Right lobe of liver (tissue), 6 donors: ENCODE results near the gene KCNQ1. TPM values are rescaled to one million over a fixed set of nuclear protein-coding genes. Genes with fewer than 3 reads are reported as not detected.

Experiments used
- ATAC-seq, 4 donors: fragments of 200-7000 bp; cut with Tn5 transposase; one replicate each; pipeline ENCODE4 v1.9.1; 2020; ENCODE audit warnings: mild to moderate bottlenecking in 4 of 4, moderate library complexity in 4 of 4
- DNase-seq, 3 donors: peaks; one replicate each; pipeline ENCODE4 v3.0.0-alpha.2; 2020
- H3K27ac ChIP-seq, 3 donors: fragments of 200-600 bp; one replicate each; pipeline ENCODE4 v1.8.0; 2022
- H3K27me3 ChIP-seq, 2 donors: fragments of 200-600 bp; one replicate each; pipeline ENCODE4 v1.8.0; 2022
- H3K36me3 ChIP-seq, 4 donors: fragments of 200-600 bp; sonication (generic) in 1 of 4; one replicate each; pipeline versions ENCODE4 v1.5.1 to v1.8.0; 2017 to 2022; ENCODE audit warnings: control low read depth in 1 of 4
- H3K4me1 ChIP-seq, 4 donors: fragments of 200-600 bp; sonication (generic) in 1 of 4; one replicate each; pipeline versions ENCODE4 v1.5.1 to v1.8.0; 2017 to 2022; ENCODE audit warnings: control low read depth in 1 of 4
- H3K4me3 ChIP-seq, 3 donors: fragments of 200-600 bp; one replicate each; pipeline ENCODE4 v1.8.0; 2022
- H3K9me3 ChIP-seq, 4 donors: fragments of 200-600 bp; sonication (generic) in 1 of 4; one replicate each; pipeline versions ENCODE4 v1.5.1 to v1.8.0; 2017 to 2022; ENCODE audit warnings: control low read depth in 1 of 4
- POLR2A ChIP-seq: fragments of 450-650 bp; IDR thresholded peaks from one replicate; pipeline ENCODE4 v1.6.1; 2017; ENCODE audit warnings: antibody characterized with exemption, mild to moderate bottlenecking
- WGBS: methylation state at CpG from one replicate; pipeline ENCODE4 v1.1.6; 2018; ENCODE audit warnings: low coverage, low lambda C conversion rate; ENCODE audit not compliant: insufficient coverage; ENCODE audit errors: missing lambda C conversion rate; 5-methylcytosine and 5-hydroxymethylcytosine counted together
- intact Hi-C, 2 donors: fragments of 100-400 bp; cut with DNase I; formaldehyde crosslinking; loops; one replicate each; pipeline versions ENCODE4 v1.11.2 to v1.14.1; 2022
- total RNA-seq, 6 experiments: library from RNA; depleted of rRNA in 2 of 6; stranded (reverse); fragments of >200 nt in 2 of 6; fragmentation: NEBNext Ultra II Directional in 3 of 6; extraction: Animal tissue kit (Norgen Biotek cat#: 25700) in 3 of 6; gene quantifications; one replicate each; pipeline versions ENCODE4 v1.1.0 to v1.2.4, GENCODE V29; 2016 to 2023
- TF ChIP-seq, protein P1 (sequence below), 4 donors: fragments of 200-600 bp in 3 of 4; fragments of 450-650 bp in 1 of 4; IDR thresholded peaks; one replicate each; pipeline versions ENCODE4 v1.5.1 to v1.8.0; 2016 to 2022; ENCODE audit warnings: antibody characterized with exemption in 4 of 4, mild to moderate bottlenecking in 2 of 4
- donor health status: DM: no; HTN: yes; CAD: no.
- donor health status: DM: no; HTN: no; CAD: no.
- donor health status: DM: no; HTN: no; CAD: no.
- donor health status: DM: no; HTN: yes; CAD: no.
- donor health status: DM: no; HTN: yes; CAD: no.

Gene KCNQ1
- total RNA-seq, 6 experiments from 2014 or later: 0.61 to 2.4 (median 1.8) TPM

DNA sequence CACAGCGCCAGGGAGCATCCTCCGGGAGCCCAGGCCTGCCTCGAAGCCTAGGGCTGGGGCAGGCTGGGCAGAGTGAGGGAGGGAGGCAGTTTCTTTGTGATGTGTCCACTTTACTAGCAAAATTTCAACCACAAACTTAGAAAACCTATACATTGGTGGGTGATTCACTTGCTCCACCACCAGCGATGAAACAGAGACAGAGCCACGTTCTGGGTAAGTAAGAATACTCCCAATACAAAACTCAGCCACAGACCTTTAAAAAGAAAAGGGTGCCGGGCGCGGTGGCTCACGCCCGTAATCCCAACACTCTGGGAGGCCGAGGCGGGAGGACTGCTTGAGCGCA, 418.4 kb downstream of the KCNQ1 start:
- Histone ChIP-seq H3K27ac (no peak overlapping the region), H3K4me3 (no peak overlapping the region), H3K4me1 (no peaks in the 10 kb centered on the region), H3K27me3 (peaks cover 0 to 6% of the 10 kb centered on the region in 2 donors), H3K36me3 (no peaks in the 10 kb centered on the region), H3K9me3 (no peaks in the 10 kb centered on the region)
- DNase-seq: no peak
- TF ChIP-seq, protein P1, sequence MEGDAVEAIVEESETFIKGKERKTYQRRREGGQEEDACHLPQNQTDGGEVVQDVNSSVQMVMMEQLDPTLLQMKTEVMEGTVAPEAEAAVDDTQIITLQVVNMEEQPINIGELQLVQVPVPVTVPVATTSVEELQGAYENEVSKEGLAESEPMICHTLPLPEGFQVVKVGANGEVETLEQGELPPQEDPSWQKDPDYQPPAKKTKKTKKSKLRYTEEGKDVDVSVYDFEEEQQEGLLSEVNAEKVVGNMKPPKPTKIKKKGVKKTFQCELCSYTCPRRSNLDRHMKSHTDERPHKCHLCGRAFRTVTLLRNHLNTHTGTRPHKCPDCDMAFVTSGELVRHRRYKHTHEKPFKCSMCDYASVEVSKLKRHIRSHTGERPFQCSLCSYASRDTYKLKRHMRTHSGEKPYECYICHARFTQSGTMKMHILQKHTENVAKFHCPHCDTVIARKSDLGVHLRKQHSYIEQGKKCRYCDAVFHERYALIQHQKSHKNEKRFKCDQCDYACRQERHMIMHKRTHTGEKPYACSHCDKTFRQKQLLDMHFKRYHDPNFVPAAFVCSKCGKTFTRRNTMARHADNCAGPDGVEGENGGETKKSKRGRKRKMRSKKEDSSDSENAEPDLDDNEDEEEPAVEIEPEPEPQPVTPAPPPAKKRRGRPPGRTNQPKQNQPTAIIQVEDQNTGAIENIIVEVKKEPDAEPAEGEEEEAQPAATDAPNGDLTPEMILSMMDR (IDR thresholded peaks at IDR 0.05): no peak
- no peak for TF ChIP-seq POLR2A
- WGBS: no CpG with 5 or more reads among the region's 13 CpGs
- ATAC-seq: no peak
- intact Hi-C loops: no loop called here

DNA sequence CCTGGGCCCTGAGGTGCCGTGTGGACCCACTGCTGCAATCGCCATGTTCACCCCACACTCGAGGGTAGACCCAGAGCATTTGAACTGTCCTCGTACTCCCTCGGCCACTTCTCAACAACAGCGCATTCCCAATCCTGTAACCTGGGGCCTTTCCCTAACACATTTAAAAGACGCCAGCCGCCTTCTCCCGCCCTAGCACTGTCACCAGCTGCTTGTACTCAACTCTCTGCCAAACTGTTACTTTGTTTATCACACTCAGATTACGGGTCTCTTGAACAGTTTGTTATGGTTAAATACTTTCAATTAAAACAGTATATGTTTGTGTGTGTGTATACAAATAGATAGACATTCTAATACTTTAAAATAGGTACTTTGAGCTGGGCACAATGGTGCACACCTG, 420.1 kb downstream of the KCNQ1 start:
- 73% methylated on average over 9 of the region's 10 CpGs for WGBS
- no peak overlapping the region for H3K27ac ChIP-seq
- DNase-seq (no peak), ATAC-seq (no peak)
- TF ChIP-seq, protein P1 (IDR thresholded peaks at IDR 0.05): no peak
- TF ChIP-seq POLR2A: no peak
- no peaks in the 10 kb centered on the region for H3K9me3 ChIP-seq
- H3K36me3 ChIP-seq: no peaks in the 10 kb centered on the region
- no peak overlapping the region for H3K4me3 ChIP-seq
- intact Hi-C loops: no loop called here
- no peaks in the 10 kb centered on the region for H3K4me1 ChIP-seq
- peaks cover 0 to 11% of the 10 kb centered on the region in 2 donors for H3K27me3 ChIP-seq

DNA sequence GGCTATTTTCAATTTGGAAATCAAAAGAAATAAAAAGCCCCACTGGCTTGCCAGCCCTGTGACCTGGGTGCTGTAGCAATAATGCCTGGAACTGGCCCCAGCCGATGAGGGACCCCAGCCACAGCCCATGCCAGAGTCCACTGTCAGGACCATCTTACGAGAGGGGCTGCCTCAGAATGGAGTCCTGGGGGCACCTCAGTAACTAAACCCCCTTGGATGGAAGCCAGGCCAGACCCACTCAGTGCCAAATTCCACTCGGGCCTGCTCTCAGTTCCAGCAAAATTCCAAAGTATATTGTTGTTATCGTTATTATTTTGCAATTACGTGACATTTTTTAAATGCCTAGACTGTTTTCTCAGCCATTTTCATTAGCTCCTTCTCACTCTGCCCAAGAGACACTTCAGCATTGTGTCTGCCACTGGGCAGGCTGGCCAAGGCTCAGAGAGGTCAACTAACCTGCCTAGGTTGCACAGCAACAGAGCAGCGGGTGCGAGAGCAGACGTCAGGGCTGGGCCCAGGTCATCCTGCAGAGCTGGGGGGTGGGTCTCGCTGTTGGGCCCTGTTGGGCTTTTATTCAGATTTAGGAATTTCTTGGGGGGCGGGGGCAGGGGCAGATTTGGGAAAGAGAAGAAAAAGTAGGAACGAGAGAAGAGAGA, 421.2 kb downstream of the KCNQ1 start:
- DNase-seq (no peak), ATAC-seq (no peak)
- intact Hi-C loops: no loop called here
- H3K27me3 ChIP-seq: peaks cover 0 to 11% of the 10 kb centered on the region in 2 donors
- no peak for TF ChIP-seq POLR2A
- TF ChIP-seq, protein P1 (IDR thresholded peaks at IDR 0.05): no peak
- H3K9me3 ChIP-seq: no peaks in the 10 kb centered on the region
- H3K4me1 ChIP-seq: no peaks in the 10 kb centered on the region
- no peak overlapping the region for H3K27ac ChIP-seq
- WGBS: 64% methylated on average over 7 of the region's 11 CpGs
- H3K36me3 ChIP-seq: no peaks in the 10 kb centered on the region
- no peak overlapping the region for H3K4me3 ChIP-seq

DNA sequence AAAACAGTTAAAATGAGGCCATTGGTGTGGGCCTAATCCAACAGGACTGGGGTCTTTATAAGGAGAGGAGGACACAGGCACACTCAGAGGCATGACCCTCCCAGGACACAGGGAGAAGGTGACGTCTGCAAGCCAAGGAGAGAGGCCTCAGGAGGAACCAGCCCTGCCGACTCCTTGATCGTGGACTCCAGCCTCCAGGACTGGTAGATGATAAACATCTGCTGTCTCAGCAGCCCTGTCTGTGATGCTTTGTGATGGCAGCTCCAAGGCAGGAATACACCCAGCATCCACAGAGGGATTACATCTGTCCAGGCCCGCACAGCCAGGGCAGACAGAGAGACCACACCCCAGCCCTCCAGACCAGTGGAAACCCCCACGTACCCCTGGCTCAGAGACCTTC, 422.3 kb downstream of the KCNQ1 start:
- 63% methylated on average over 2 of the region's 5 CpGs for WGBS
- no peak for ATAC-seq
- no peak overlapping the region for H3K4me3 ChIP-seq
- intact Hi-C loops: no loop called here
- DNase-seq: no peak
- no peaks in the 10 kb centered on the region for H3K4me1 ChIP-seq
- H3K36me3 ChIP-seq: no peaks in the 10 kb centered on the region
- H3K9me3 ChIP-seq: no peaks in the 10 kb centered on the region
- no peak for TF ChIP-seq POLR2A
- TF ChIP-seq, protein P1 (IDR thresholded peaks at IDR 0.05): no peak
- H3K27ac ChIP-seq: no peak overlapping the region
- H3K27me3 ChIP-seq: peaks cover 0 to 11% of the 10 kb centered on the region in 2 donors
